ENCODE measurements around the gene CES3. TPM values are rescaled to one million over a fixed set of nuclear protein-coding genes. Genes with fewer than 3 reads are reported as not detected.

Gene CES3
- total RNA-seq, 1 donor from 2014 or later = 4.8 TPM

GRCh38 chr16:66919569-66920298 lies 41.3 kb upstream of the CES3 start:
- peaks cover 2% of the 10 kb centered on the region for H3K4me1 Mint-ChIP-seq (ENCODE audit: low read depth)
- no peak for DNase-seq (ENCODE audit: low spot score, unreplicated experiment)
- no peaks in the 10 kb centered on the region for H3K36me3 Mint-ChIP-seq (ENCODE audit: insufficient read depth)
- peaks cover 57% of the 10 kb centered on the region for H3K27me3 Mint-ChIP-seq
- no peak for TF ChIP-seq CTCF (IDR thresholded peaks at IDR 0.05; ENCODE audit: unreplicated experiment)
- no peak overlapping the region for H3K4me3 Mint-ChIP-seq (ENCODE audit: low read depth)
- H3K9me3 Mint-ChIP-seq (ENCODE audit: low read depth) = no peaks in the 10 kb centered on the region
- H3K27ac Mint-ChIP-seq = no peak overlapping the region

DNA sequence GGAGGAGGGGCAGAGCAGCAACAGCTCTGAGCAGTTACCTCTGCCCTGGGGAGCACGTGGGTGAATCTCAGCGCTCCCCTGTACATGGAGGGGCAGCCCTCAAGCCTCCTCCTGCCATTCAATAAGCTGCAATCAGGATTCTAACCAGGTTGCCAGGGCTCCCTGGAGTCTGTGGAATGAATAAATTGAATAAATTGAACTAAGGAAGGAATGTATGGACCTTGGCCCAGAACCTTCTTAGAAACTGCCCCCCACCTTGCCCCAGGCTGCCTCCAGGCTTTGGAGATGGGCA lies 40.8 kb upstream of the CES3 start:
- Mint-ChIP-seq H3K36me3 (ENCODE audit: insufficient read depth) (no peaks in the 10 kb centered on the region), H3K4me1 (ENCODE audit: low read depth) (peaks cover 2% of the 10 kb centered on the region), H3K4me3 (ENCODE audit: low read depth) (no peak overlapping the region), H3K9me3 (ENCODE audit: low read depth) (no peaks in the 10 kb centered on the region), H3K27ac (no peak overlapping the region), H3K27me3 (peaks cover 54% of the 10 kb centered on the region)
- no peak for DNase-seq (ENCODE audit: low spot score, unreplicated experiment)
- TF ChIP-seq CTCF (IDR thresholded peaks at IDR 0.05; ENCODE audit: unreplicated experiment) = no peak

GRCh38 chr16:66920924-66921680 lies 40.0 kb upstream of the CES3 start:
- Mint-ChIP-seq H3K9me3 (ENCODE audit: low read depth) (no peaks in the 10 kb centered on the region), H3K4me3 (ENCODE audit: low read depth) (no peak overlapping the region), H3K4me1 (ENCODE audit: low read depth) (peaks cover 2% of the 10 kb centered on the region), H3K27ac (no peak overlapping the region), H3K27me3 (peaks cover 57% of the 10 kb centered on the region), H3K36me3 (ENCODE audit: insufficient read depth) (no peaks in the 10 kb centered on the region)
- no peak for TF ChIP-seq CTCF (IDR thresholded peaks at IDR 0.05; ENCODE audit: unreplicated experiment)
- no peak for DNase-seq (ENCODE audit: low spot score, unreplicated experiment)

DNA sequence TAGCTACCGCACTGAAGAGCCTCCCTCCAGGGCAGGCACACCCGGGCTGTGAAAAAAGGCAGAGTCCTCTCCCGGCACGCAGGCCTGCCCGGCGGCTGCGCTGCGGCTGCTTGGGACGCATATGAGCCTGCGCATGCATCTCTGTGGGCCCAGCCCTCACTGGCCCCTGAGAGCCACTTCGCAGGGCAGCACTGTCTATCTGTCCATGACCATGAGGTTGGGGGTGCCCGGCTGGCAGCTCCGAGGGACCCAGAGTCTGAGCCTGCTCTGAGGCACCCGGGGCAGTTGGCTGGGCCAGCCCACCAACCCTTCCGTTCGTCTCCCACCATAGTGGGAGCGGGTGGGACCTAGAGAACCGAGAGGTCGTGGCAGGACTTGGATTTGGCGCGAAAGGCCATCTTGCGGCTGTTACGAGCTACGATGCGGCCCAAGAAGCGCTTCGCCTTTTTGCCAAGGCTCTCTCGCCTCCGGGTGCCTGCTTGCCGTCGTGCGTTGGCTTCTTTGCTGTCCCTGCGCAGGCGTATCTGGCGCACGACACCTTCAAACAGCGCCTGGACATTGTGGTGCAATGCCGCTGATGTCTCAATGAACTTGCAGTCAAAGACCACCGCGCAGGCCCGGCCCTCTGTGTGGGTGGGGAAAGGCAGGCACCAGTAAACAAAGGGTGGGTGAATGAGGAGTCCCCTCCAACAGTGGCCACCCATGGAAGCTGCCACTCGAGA lies 39.2 kb upstream of the CES3 start:
- no peaks in the 10 kb centered on the region for H3K36me3 Mint-ChIP-seq (ENCODE audit: insufficient read depth)
- TF ChIP-seq CTCF (IDR thresholded peaks at IDR 0.05; ENCODE audit: unreplicated experiment) = no peak
- no peaks in the 10 kb centered on the region for H3K9me3 Mint-ChIP-seq (ENCODE audit: low read depth)
- peaks cover 2% of the 10 kb centered on the region for H3K4me1 Mint-ChIP-seq (ENCODE audit: low read depth)
- no peak overlapping the region for H3K27ac Mint-ChIP-seq
- no peak for DNase-seq (ENCODE audit: low spot score, unreplicated experiment)
- H3K4me3 Mint-ChIP-seq (ENCODE audit: low read depth) = no peak overlapping the region
- H3K27me3 Mint-ChIP-seq = peaks cover 58% of the 10 kb centered on the region

GRCh38 chr16:66923247-66923731 lies 37.8 kb upstream of the CES3 start:
- no peak for DNase-seq (ENCODE audit: low spot score, unreplicated experiment)
- no peaks in the 10 kb centered on the region for H3K9me3 Mint-ChIP-seq (ENCODE audit: low read depth)
- H3K27me3 Mint-ChIP-seq = peaks cover 67% of the 10 kb centered on the region
- no peaks in the 10 kb centered on the region for H3K36me3 Mint-ChIP-seq (ENCODE audit: insufficient read depth)
- H3K4me3 Mint-ChIP-seq (ENCODE audit: low read depth) = no peak overlapping the region
- H3K4me1 Mint-ChIP-seq (ENCODE audit: low read depth) = peaks cover 2% of the 10 kb centered on the region
- TF ChIP-seq CTCF (IDR thresholded peaks at IDR 0.05; ENCODE audit: unreplicated experiment) = no peak
- H3K27ac Mint-ChIP-seq = no peak overlapping the region

All from progenitor cell of endocrine pancreas (in vitro differentiated cells).